Hepatocyte (in vitro differentiated cells): Measurements from ENCODE around the gene FBXL13. TPM values are rescaled to one million over a fixed set of nuclear protein-coding genes. Genes with fewer than 3 reads are reported as not detected.

Source experiments
- DNase-seq: peaks from one replicate; pipeline ENCODE4 v3.0.0-alpha.2; 2016; ENCODE audit warnings: low spot score
- H2AFZ ChIP-seq: fragments of 200-600 bp; sonication (generic); 2 replicates; pipeline ENCODE4 v1.6.0; 2016; ENCODE audit warnings: antibody characterized with exemption, mild to moderate bottlenecking
- H3K27ac ChIP-seq: fragments of 200-600 bp; sonication (generic); 2 replicates; pipeline ENCODE4 v1.5.1; 2016; ENCODE audit warnings: mild to moderate bottlenecking
- H3K27me3 ChIP-seq: fragments of 200-600 bp; sonication (generic); 2 replicates; pipeline ENCODE4 v1.6.1; 2016
- H3K36me3 ChIP-seq: fragments of 200-600 bp; sonication (generic); replicated peaks from 2 replicates; pipeline ENCODE4 v1.5.1; 2016; ENCODE audit warnings: low read depth; ENCODE audit not compliant: insufficient read depth
- H3K4me1 ChIP-seq: fragments of 200-600 bp; sonication (generic); 2 replicates; pipeline ENCODE4 v1.5.1; 2016; ENCODE audit warnings: mild to moderate bottlenecking, moderate library complexity; ENCODE audit not compliant: insufficient read depth
- H3K4me2 ChIP-seq: fragments of 200-600 bp; sonication (generic); 2 replicates; pipeline ENCODE4 v1.6.0; 2016
- H3K4me3 ChIP-seq: fragments of 200-600 bp; sonication (generic); 2 replicates; pipeline ENCODE4 v1.5.1; 2016; ENCODE audit warnings: mild to moderate bottlenecking
- H3K79me2 ChIP-seq: fragments of 200-600 bp; sonication (generic); 2 replicates; pipeline ENCODE4 v1.6.0; 2017; ENCODE audit warnings: mild to moderate bottlenecking
- H3K9me2 ChIP-seq: fragments of 200-600 bp; sonication (generic); replicated peaks from 2 replicates; pipeline ENCODE4 v1.6.0; 2017; ENCODE audit warnings: mild to moderate bottlenecking; ENCODE audit not compliant: insufficient read depth
- H3K9me3 ChIP-seq: fragments of 200-600 bp; sonication (generic); 2 replicates; pipeline ENCODE4 v1.5.1; 2016; ENCODE audit warnings: low read depth, mild to moderate bottlenecking
- H4K20me1 ChIP-seq: fragments of 200-600 bp; sonication (generic); 2 replicates; pipeline ENCODE4 v1.6.0; 2016; ENCODE audit warnings: mild to moderate bottlenecking; ENCODE audit not compliant: insufficient read depth, poor library complexity, severe bottlenecking
- EZH2 ChIP-seq: fragments of 200-600 bp; sonication (generic); IDR thresholded peaks from 2 replicates; pipeline ENCODE4 v1.6.1; 2016; ENCODE audit warnings: antibody characterized with exemption, mild to moderate bottlenecking, borderline replicate concordance
- EZH2phosphoT487 ChIP-seq: fragments of 200-600 bp; sonication (generic); IDR thresholded peaks from one replicate; pipeline ENCODE4 v1.6.1; 2018; ENCODE audit warnings: antibody characterized with exemption, mild to moderate bottlenecking, low read depth, moderate library complexity; ENCODE audit not compliant: unreplicated experiment, severe bottlenecking
- WGBS: methylation state at CpG from one replicate; pipeline ENCODE4 v1.1.6; 2016; ENCODE audit warnings: low lambda C conversion rate; ENCODE audit errors: missing lambda C conversion rate; 5-methylcytosine and 5-hydroxymethylcytosine counted together
- polyA plus RNA-seq: library from polyadenylated mRNA; unstranded; fragments of >200 nt; fragmentation: Nextera tagmentation; extraction: Ambion mirVana; gene quantifications from 2 replicates; pipeline ENCODE4 v1.2.1, GENCODE V29; 2016
- total RNA-seq: library from RNA; depleted of rRNA; stranded (reverse); fragments of >200 nt; gene quantifications from 2 replicates; pipeline ENCODE4 v1.2.3, GENCODE V29; 2014
- TF ChIP-seq, protein P1 (sequence below): fragments of 200-600 bp; sonication (generic); IDR thresholded peaks from 2 replicates; pipeline ENCODE4 v1.5.1; 2016; ENCODE audit warnings: antibody characterized with exemption, mild to moderate bottlenecking; ENCODE audit not compliant: poor library complexity

Gene FBXL13
- total and polyA plus RNA-seq, 2 experiments from 2014 or later: 0.30 to 1.8 TPM

DNA sequence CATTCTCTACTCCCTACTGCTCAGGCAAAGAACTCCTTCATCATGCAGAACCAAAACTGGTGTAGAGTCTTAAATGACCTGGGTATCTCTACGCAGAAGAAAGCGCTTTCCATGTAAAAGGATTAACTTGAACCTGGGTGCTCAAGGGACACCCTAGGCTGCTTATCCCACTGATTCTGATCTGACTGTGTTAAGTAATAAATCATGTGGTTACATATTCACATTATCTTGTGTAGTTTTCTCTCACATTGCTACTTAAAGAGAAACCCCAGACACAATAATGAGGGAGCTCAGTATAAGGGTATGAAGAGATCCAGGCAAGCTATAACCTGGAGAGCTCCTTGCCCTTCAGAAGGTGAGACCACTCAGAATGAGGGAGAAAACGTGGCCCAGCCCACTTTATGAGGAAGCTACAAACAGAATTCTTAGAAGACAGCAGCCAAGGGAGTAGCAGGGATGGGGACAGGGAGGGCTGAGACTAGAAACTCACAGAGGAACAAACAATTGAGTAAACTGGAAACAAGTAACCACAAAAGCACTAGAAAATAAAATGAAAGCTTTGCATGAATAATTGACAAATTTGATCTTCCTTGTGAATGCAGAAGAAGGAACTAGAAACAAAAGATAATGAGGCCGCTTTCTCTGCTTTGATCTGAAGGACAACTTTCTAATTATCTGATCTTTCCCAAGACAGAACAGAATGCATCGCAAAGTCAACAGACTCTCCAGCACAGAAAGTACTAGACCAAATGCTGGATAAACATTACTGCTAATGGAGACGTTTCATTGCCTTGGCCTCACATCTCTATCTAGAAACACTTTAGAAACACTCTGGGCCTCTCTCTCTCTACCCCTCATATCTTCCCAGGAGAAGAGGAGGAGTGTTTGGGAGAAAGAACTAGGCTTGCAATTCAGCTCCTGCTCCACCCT lies 85.7 kb downstream of the FBXL13 start:
- H4K20me1 ChIP-seq: no peaks in the 10 kb centered on the region
- no peaks in the 10 kb centered on the region for H3K9me3 ChIP-seq
- peaks cover 34% of the 10 kb centered on the region for H3K4me1 ChIP-seq
- no peak overlapping the region for H3K4me2 ChIP-seq
- 58% methylated on average over 6 of the region's 6 CpGs for WGBS
- peak overlapping the region; percentile 17 for H3K27ac ChIP-seq
- no peaks in the 10 kb centered on the region for H3K9me2 ChIP-seq
- H3K4me3 ChIP-seq: no peak overlapping the region
- no peaks in the 10 kb centered on the region for H3K79me2 ChIP-seq
- H3K27me3 ChIP-seq: no peaks in the 10 kb centered on the region
- TF ChIP-seq EZH2 (no peak), EZH2phosphoT487 (no peak)
- TF ChIP-seq, protein P1, sequence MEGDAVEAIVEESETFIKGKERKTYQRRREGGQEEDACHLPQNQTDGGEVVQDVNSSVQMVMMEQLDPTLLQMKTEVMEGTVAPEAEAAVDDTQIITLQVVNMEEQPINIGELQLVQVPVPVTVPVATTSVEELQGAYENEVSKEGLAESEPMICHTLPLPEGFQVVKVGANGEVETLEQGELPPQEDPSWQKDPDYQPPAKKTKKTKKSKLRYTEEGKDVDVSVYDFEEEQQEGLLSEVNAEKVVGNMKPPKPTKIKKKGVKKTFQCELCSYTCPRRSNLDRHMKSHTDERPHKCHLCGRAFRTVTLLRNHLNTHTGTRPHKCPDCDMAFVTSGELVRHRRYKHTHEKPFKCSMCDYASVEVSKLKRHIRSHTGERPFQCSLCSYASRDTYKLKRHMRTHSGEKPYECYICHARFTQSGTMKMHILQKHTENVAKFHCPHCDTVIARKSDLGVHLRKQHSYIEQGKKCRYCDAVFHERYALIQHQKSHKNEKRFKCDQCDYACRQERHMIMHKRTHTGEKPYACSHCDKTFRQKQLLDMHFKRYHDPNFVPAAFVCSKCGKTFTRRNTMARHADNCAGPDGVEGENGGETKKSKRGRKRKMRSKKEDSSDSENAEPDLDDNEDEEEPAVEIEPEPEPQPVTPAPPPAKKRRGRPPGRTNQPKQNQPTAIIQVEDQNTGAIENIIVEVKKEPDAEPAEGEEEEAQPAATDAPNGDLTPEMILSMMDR: no peak
- peak; percentile 19 for DNase-seq
- H3K36me3 ChIP-seq: no peaks in the 10 kb centered on the region
- H2AFZ ChIP-seq: no peak overlapping the region

DNA sequence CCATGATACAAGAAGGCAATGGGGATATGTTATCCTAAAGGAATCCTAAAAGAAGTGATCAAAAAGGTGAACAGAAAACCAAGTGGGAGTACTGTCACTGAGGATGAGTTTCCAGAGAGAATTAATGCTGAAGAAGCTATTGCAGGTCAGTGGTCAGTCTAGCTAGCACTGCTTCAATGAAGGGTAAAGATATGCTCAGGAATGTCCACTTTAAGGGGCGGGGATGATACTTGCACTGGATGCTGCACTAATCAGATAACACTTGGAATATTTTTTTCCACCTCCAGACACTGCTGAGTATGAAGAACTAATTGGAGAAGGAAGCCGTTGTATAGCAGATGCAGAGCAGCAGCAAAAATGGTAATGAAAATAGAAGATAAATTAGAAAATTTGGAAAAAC lies 86.5 kb downstream of the FBXL13 start:
- no peaks in the 10 kb centered on the region for H3K9me3 ChIP-seq
- no peak overlapping the region for H2AFZ ChIP-seq
- H4K20me1 ChIP-seq: no peaks in the 10 kb centered on the region
- no peak overlapping the region for H3K27ac ChIP-seq
- peaks cover 34% of the 10 kb centered on the region for H3K4me1 ChIP-seq
- H3K27me3 ChIP-seq: no peaks in the 10 kb centered on the region
- H3K4me2 ChIP-seq: no peak overlapping the region
- no peak overlapping the region for H3K4me3 ChIP-seq
- no peaks in the 10 kb centered on the region for H3K79me2 ChIP-seq
- TF ChIP-seq EZH2 (no peak), EZH2phosphoT487 (no peak)
- TF ChIP-seq, protein P1: no peak
- DNase-seq: no peak
- H3K9me2 ChIP-seq: no peaks in the 10 kb centered on the region
- WGBS: 93% methylated on average over 2 of the region's 2 CpGs
- H3K36me3 ChIP-seq: no peaks in the 10 kb centered on the region

DNA sequence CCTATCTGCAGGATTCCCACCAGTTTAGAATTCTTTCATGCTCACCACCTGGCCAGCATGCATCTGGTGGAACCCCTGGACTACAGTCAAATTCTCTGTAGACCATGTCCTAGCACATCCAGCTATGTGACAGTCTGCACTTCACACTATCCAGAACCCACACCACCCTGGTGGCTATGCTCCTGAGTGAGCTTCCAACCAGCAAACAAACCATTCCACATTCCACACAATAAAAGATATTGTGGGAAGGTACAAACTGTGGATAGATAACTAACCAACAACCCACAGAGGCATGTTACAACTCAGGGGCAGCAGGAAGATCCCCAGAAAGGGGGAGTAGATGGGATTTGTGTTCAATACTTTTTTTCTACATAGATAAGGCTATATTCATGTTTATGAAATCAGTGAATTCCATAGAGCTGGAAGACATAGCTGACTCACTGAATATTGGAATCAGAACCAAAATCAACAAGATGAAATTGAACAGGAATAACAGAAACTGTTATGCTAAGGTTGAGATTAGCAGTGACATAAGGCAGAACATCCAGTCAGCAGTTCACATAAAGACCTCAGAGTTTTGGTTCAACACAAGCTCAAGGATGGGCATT lies 89.3 kb downstream of the FBXL13 start:
- DNase-seq: no peak
- TF ChIP-seq EZH2: no peak
- TF ChIP-seq, protein P1: no peak
- TF ChIP-seq EZH2phosphoT487: no peak
- Histone ChIP-seq H3K9me3 (no peaks in the 10 kb centered on the region), H3K79me2 (no peaks in the 10 kb centered on the region), H3K4me1 (peaks cover 14% of the 10 kb centered on the region), H4K20me1 (no peaks in the 10 kb centered on the region), H3K4me3 (no peak overlapping the region), H3K27me3 (no peaks in the 10 kb centered on the region), H3K4me2 (no peak overlapping the region), H2AFZ (no peak overlapping the region), H3K27ac (no peak overlapping the region), H3K9me2 (no peaks in the 10 kb centered on the region), H3K36me3 (no peaks in the 10 kb centered on the region)
